GM10248 (cell line): ENCODE measurements around the gene ACOT7.

Experiments
- CTCF ChIA-PET: fragments of 300-600 bp; sonication (Branson Sonifier 250); formaldehyde crosslinking; extraction: SDS; loops from one replicate; lab custom pipeline; 2021; ENCODE audit warnings: antibody characterized with exemption; lab: Yijun Ruan, JAX
- POLR2A ChIA-PET: fragments of 350-650 bp; sonication (Branson Sonifier 250); formaldehyde crosslinking; extraction: SDS; loops from one replicate; lab custom pipeline; 2020; ENCODE audit warnings: antibody characterized with exemption; lab: Yijun Ruan, JAX
- DNase-seq: peaks from one replicate; pipeline ENCODE4 v3.0.0; 2012; ENCODE audit errors: extremely low spot score
- CTCF ChIP-seq: IDR thresholded peaks from 2 replicates; pipeline ENCODE4 v1.5.1; 2012; ENCODE audit warnings: mild to moderate bottlenecking, low read depth; ENCODE audit errors: extremely low read depth, missing control alignments, control extremely low read depth

The ACOT7 gene

DNA sequence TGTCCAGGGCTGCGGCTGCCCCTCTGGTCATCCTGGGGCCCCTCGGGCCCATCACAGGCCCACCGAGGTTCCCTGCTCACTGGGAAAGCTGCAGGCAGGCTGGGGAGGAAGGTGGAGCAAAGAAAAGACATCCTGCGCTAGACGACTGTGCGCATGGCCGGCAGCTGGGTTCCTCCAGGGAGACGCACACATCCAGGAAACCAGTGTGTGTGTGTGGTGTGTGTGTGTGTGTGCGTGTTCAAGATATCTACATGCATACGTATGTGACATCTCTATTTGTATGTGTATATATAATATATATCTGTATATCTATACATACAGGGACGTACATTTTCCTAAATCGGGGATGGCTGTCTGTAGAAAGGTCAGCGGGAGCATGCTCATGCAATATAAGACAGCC is 63.7 kb downstream of the ACOT7 start:
- DNase-seq: no peak
- ChIA-PET CTCF (interaction anchor here (1.3 to 18.3 kb wide), 3 partner anchors 10 to 81 kb away, joined by 4 to 272 read pairs (median 8); partner anchors contain the start of gene HES3), POLR2A (no interaction called here)
- no peak for TF ChIP-seq CTCF

GRCh38 chr1:6329396-6329795 is 64.2 kb downstream of the ACOT7 start:
- DNase-seq: no peak
- CTCF ChIA-PET: interaction anchor here (1.3 to 18.3 kb wide), 3 partner anchors 10 to 81 kb away, joined by 4 to 272 read pairs (median 8); partner anchors contain the start of gene HES3
- POLR2A ChIA-PET: no interaction called here
- TF ChIP-seq CTCF: no peak

- DNase-seq: no peak
- ChIA-PET CTCF (interaction anchor here (1.3 to 18.3 kb wide), 2 partner anchors 11 to 80 kb away, joined by 4 to 272 read pairs; partner anchors contain the start of gene HES3), POLR2A (no interaction called here)
- no peak for TF ChIP-seq CTCF
Measured at GRCh38 chr1:6328696-6329095, 64.9 kb downstream of the ACOT7 start.

GRCh38 chr1:6328091-6328490 is 65.5 kb downstream of the ACOT7 start:
- no peak for DNase-seq
- TF ChIP-seq CTCF: no peak
- ChIA-PET CTCF (no interaction called here), POLR2A (no interaction called here)

- TF ChIP-seq CTCF: no peak
- POLR2A ChIA-PET: no interaction called here
- DNase-seq: no peak
- CTCF ChIA-PET: no interaction called here
Measured at GRCh38 chr1:6325482-6325881, 68.1 kb downstream of the ACOT7 start.

GRCh38 chr1:6322161-6322560 is 71.4 kb downstream of the ACOT7 start:
- DNase-seq: no peak
- ChIA-PET CTCF (interaction anchor here (1.4 kb wide), 1 partner anchor 21 kb away, joined by 3 read pairs; no protein-coding TSS in a partner anchor), POLR2A (no interaction called here)
- no peak for TF ChIP-seq CTCF
